NK-92 (cell line): Measurements from ENCODE around the gene ST8SIA1.
"Not testable (repeated sequence)": the region's sequence is repeated elsewhere in the genome, so short reads cannot be mapped to it uniquely, and the experiment has no call there.

ENCODE experiments used
- DNase-seq: peaks from one replicate; lab custom pipeline; 2025; ENCODE audit not compliant: unreplicated experiment; lab: John Stamatoyannopoulos, UW

The ST8SIA1 gene

DNA sequence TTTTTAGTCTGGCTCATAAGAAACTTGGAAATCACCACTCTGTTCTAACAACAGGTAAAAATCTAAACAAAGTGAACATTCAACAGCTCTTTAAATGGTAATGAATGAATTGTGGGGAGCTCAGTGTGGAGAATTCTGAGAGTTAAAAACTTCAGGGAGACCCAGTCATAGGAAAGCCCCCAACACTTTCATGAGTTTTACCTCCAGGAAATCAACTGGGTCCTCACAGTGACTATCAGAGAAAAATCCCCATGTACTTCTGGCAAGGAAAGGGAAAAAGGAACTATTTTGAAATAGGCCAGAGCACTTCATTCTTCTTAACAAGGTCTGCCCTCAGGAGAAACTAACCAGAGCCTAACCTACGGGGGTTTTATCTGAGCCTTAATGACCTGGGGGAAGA is 153.8 kb downstream of the ST8SIA1 start:
- no peak for DNase-seq

DNA sequence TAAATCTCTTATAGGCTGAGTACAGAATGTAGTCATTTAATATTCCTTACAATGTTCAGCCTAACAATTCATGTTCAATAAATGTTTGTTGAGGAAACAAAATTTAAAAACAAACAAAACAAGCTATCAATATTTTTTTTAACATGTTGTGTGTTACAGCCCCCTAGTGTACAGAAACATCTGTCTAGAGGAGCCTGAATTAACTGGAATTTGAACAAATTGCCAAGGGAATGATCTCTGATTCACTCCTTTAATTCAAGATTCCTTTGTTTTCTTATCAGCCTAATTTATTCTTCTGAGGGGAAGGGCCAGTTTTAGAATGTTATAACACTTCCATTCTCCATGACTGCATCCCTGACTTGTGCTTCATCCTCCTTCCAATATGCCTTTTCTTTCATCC is 161.3 kb downstream of the ST8SIA1 start:
- DNase-seq = no peak

DNA sequence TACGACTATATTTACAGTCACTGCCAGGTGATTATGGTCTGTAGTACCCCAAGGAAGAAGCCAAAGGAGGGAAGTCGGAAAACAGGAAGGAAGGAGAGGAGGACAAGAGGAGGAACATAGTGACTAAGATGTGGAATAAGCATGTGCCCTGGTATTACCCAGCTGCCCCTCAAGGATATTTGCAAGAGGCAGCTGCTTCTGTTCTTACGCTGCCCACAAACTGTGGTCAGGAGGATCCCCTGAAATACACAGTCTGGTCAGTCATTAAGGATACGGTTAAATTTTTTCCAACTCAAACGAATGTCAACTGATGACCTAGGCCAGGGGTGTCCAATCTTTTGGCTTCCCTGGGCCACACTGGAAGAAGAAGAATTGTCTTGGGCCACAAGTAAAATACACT is 162.0 kb downstream of the ST8SIA1 start:
- DNase-seq = no peak

DNA sequence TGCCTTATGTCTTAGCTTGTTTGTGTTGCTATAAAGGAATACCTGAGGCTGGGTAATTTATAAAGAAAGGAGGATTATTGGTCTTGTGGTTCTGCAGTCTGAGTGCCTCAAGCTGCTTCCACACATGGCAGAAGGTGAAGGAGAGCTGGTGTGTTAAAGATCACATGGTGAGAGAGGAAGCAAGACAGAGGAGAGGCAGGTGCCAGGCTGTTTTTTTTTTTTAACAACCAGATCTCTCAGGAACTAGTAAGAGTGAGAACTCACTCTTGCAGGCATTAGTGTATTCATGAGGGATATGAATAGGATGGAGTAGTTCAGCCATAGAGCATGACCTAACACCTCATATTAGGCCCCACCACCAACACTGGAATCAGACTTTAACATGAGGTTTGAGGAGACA is 165.1 kb downstream of the ST8SIA1 start:
- DNase-seq = no peak

DNA sequence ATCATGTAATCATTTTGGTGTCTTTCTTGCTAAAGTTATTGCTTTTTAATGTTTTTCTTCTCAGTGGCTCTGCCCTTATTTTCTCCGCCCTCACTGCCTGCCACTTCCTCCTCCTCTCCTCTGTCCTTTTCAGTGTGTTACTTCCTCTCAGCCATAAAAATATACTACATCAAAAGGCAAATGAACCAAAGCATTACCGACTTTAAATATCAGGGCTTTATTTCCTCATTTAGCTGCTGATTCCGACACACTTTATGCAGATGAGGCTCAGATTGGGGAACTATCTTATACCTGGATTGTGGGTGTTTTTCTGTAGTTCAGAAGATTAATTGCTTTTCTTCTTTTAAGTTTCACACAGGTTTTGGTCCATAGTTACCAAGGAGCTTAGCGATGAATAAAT is 170.4 kb downstream of the ST8SIA1 start:
- DNase-seq = no peak

DNA sequence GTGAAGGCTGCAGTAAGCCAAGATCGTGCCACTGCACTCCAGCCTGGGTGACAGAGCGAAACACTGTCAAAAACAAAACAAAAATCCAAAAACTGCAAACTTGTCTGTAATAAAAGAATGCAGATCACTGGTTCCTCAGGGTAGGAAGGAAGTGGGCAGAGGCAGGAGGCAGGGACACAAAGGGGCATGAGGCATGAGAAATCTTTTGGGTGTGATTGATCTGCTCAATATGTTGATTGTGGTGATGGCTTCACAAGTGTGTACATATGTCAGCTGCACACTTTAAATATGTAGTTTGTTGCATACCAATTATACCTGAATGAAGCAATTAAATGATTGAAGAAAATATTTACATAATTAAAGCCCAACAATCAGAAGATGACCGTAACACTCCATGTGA is 170.9 kb downstream of the ST8SIA1 start:
- DNase-seq = no peak

DNA sequence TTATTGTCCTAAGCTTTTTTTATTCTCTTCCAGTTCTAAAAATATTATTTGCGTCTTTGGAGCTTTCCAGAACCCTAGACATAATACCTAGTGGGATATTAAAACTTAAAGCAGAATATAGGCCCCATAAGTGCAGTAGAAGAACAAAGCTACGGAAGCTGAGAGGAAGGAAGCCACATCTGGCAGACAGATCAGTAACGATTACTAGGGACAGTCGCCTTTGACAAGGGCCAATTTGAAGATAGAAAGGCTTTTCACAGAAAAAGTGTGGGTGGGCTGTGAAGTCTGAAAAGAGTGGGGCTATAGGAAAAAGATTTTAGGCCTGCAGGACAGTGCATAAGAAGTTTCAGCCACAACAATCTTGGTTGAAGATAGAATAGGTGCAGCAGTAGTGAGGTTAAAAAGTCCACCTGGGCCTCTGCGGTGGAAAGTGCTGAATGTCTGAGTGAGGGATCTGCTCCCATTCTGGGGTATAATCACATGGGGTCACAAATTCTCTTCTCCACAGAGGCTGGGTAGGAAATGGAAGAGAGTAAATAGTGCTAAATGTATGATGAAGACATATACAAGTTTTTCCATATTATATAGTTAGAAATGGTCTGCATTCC is 174.0 kb downstream of the ST8SIA1 start:
- no peak for DNase-seq

DNA sequence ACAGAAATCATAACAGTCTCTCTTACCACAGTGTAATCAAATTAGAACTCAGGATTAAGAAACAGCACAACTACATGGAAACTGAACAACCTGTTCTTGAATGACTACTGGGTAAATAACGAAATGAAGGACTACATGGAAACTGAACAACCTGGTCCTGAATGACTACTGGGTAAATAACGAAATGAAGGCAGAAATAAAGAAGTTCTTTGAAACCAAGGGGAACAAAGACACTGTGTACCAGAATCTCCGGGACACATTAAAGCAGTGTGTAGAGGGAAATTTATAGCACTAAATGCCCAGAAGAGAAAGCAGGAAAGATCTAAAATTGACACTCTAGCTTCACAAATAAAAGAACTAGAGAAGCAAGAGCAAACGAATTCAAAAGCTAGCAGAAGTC is 185.2 kb downstream of the ST8SIA1 start:
- DNase-seq = not testable (repeated sequence)

DNA sequence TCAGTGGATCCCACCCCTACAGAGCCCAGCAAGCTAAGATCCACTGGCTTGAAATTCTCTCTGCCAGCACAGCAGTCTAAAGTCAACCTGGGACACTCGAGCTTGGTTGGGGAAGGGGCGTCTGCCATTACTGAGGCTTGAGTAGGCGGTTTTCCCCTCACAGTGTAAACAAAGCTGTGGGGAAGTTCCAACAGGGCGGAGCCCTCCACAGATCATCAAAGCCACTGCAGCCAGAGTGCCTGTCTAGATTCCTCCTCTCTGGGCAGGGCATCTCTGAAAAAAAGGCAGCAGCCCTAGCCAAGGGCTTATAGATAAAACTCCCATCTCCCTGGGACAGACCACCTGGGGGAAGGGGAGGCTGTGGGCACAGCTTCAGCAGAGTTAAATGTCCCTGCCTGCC is 187.8 kb downstream of the ST8SIA1 start:
- not testable (repeated sequence) for DNase-seq
